ENCODE measurements around the gene TSEN2.

GRCh38 chr3:12571986-12572385 lies 87.7 kb downstream of the TSEN2 start:
- TF ChIP-seq CTCF (IDR thresholded peaks at IDR 0.05) (no peak), POLR2A (IDR thresholded peaks at IDR 0.05) (no peak)
